NCI-H345 treated with DMSO at 0.1 percent for 48 hours (cell line): ENCODE measurements around the gene FLNC.

Experiments used
- DNase-seq: peaks from one replicate; lab custom pipeline; 2025; ENCODE audit not compliant: unreplicated experiment; lab: John Stamatoyannopoulos, UW

FLNC gene

GRCh38 chr7:128876978-128877755, 47.0 kb downstream of the FLNC start:
- DNase-seq: no peak

GRCh38 chr7:128877756-128878120, 47.5 kb downstream of the FLNC start:
- no peak for DNase-seq

GRCh38 chr7:128878226-128879105, 48.3 kb downstream of the FLNC start:
- DNase-seq: no peak

- DNase-seq: no peak
These were observed 49.3 kb downstream of the FLNC start for GRCh38 chr7:128879461-128879938.

GRCh38 chr7:128879939-128880746, 49.9 kb downstream of the FLNC start:
- peak; percentile 28 for DNase-seq

- no peak for DNase-seq
These were observed 50.7 kb downstream of the FLNC start for GRCh38 chr7:128880791-128881457.

- no peak for DNase-seq
These were observed 51.4 kb downstream of the FLNC start for GRCh38 chr7:128881458-128882125.

GRCh38 chr7:128882134-128882533, 51.9 kb downstream of the FLNC start:
- no peak for DNase-seq

- DNase-seq: peak; percentile 54
These were observed 53.6 kb downstream of the FLNC start for GRCh38 chr7:128883622-128884448.

GRCh38 chr7:128884561-128885369, 54.6 kb downstream of the FLNC start:
- DNase-seq: no peak

GRCh38 chr7:128885370-128886187, 55.4 kb downstream of the FLNC start:
- no peak for DNase-seq

- DNase-seq: no peak
These were observed 56.4 kb downstream of the FLNC start for GRCh38 chr7:128886391-128887168.

- no peak for DNase-seq
These were observed 57.2 kb downstream of the FLNC start for GRCh38 chr7:128887169-128888038.

GRCh38 chr7:128888039-128888755, 58.0 kb downstream of the FLNC start:
- DNase-seq: no peak

- DNase-seq: peak; percentile 40
These were observed 58.5 kb downstream of the FLNC start for GRCh38 chr7:128888756-128889095.
